ENCODE results near the gene NIBAN1. TPM values are rescaled to one million over a fixed set of nuclear protein-coding genes. Genes with fewer than 3 reads are reported as not detected.

The NIBAN1 gene
- total RNA-seq, 1 experiment from 2014 or later = 11.0 TPM

- no peak overlapping the region for H3K4me3 ChIP-seq
- DNase-seq = no peak
- H3K9me3 ChIP-seq = no peaks in the 10 kb centered on the region
- no peaks in the 10 kb centered on the region for H3K27me3 ChIP-seq
- H3K36me3 ChIP-seq = no peaks in the 10 kb centered on the region
These were observed 38.1 kb downstream of the NIBAN1 start for GRCh38 chr1:184935920-184936798.

GRCh38 chr1:184933944-184934343 is 40.4 kb downstream of the NIBAN1 start:
- H3K27me3 ChIP-seq = no peaks in the 10 kb centered on the region
- no peaks in the 10 kb centered on the region for H3K9me3 ChIP-seq
- H3K36me3 ChIP-seq = no peaks in the 10 kb centered on the region
- H3K4me3 ChIP-seq = no peak overlapping the region
- DNase-seq = no peak

- no peaks in the 10 kb centered on the region for H3K27me3 ChIP-seq
- H3K9me3 ChIP-seq = no peaks in the 10 kb centered on the region
- H3K36me3 ChIP-seq = no peaks in the 10 kb centered on the region
- H3K4me3 ChIP-seq = no peak overlapping the region
- no peak for DNase-seq
These were observed 42.0 kb downstream of the NIBAN1 start for GRCh38 chr1:184932319-184932718.

GRCh38 chr1:184931566-184931965 is 42.7 kb downstream of the NIBAN1 start:
- no peak for DNase-seq
- no peak overlapping the region for H3K4me3 ChIP-seq
- no peaks in the 10 kb centered on the region for H3K27me3 ChIP-seq
- no peaks in the 10 kb centered on the region for H3K9me3 ChIP-seq
- no peaks in the 10 kb centered on the region for H3K36me3 ChIP-seq

GRCh38 chr1:184930645-184931044 is 43.7 kb downstream of the NIBAN1 start:
- Histone ChIP-seq H3K9me3 (no peaks in the 10 kb centered on the region), H3K36me3 (no peaks in the 10 kb centered on the region), H3K27me3 (no peaks in the 10 kb centered on the region), H3K4me3 (no peak overlapping the region)
- no peak for DNase-seq

- H3K4me3 ChIP-seq = no peak overlapping the region
- no peak for DNase-seq
- H3K36me3 ChIP-seq = no peaks in the 10 kb centered on the region
These were observed 44.1 kb downstream of the NIBAN1 start for GRCh38 chr1:184930232-184930631.

GRCh38 chr1:184929711-184930202 is 44.6 kb downstream of the NIBAN1 start:
- DNase-seq = no peak
- Histone ChIP-seq H3K27me3 (no peaks in the 10 kb centered on the region), H3K9me3 (peaks cover 3% of the 10 kb centered on the region; the same call in 1 of the 2 replicates), H3K4me3 (no peak overlapping the region), H3K36me3 (no peaks in the 10 kb centered on the region)

More at GRCh38 chr1:184930232-184930631, 44.1 kb downstream of the NIBAN1 start:
- no peaks in the 10 kb centered on the region for H3K9me3 ChIP-seq
- H3K27me3 ChIP-seq = no peaks in the 10 kb centered on the region

- Histone ChIP-seq H3K9me3 (peaks cover 6% of the 10 kb centered on the region), H3K36me3 (no peaks in the 10 kb centered on the region), H3K4me3 (no peak overlapping the region), H3K27me3 (no peaks in the 10 kb centered on the region)
- no peak for DNase-seq
These were observed 45.9 kb downstream of the NIBAN1 start for GRCh38 chr1:184928394-184928793.

Other genes starting within 250 kb of the NIBAN1 start
- gene EDEM3, start 219.7 kb downstream of the NIBAN1 start, total RNA-seq (2014; rRNA removed; shearing (Covaris generic); ENCODE audit: low replicate concordance) = 17.9 and 20.0 TPM in 2 replicates
- 15.4 and 21.4 TPM in 2 replicates for gene RNF2, start 71.0 kb upstream of the NIBAN1 start, total RNA-seq (2014; rRNA removed; shearing (Covaris generic); ENCODE audit: low replicate concordance)
- 8.9 and 13.0 TPM in 2 replicates for gene TRMT1L, start 182.4 kb upstream of the NIBAN1 start, total RNA-seq (2014; rRNA removed; shearing (Covaris generic); ENCODE audit: low replicate concordance)
- gene SWT1, start 182.7 kb upstream of the NIBAN1 start, total RNA-seq (2014; rRNA removed; shearing (Covaris generic); ENCODE audit: low replicate concordance) = 2.3 and 2.9 TPM in 2 replicates

Data from MG63 (cell line).